Astrocyte (in vitro differentiated cells and primary cell): ENCODE measurements around the gene CPNE6. TPM values are rescaled to one million over a fixed set of nuclear protein-coding genes. Genes with fewer than 3 reads are reported as not detected.

ENCODE experiments used
- DNase-seq: peaks from one replicate; pipeline ENCODE4 v3.0.0-alpha.2; 2010; ENCODE audit warnings: low read depth
- FAIRE-seq: peaks from 2 replicates; lab custom pipeline; 2011; peaks lifted over from hg19 to GRCh38; lab: Jason Lieb, UNC
- H2AFZ ChIP-seq: 2 replicates; pipeline ENCODE4 v1.6.0; 2012; ENCODE audit warnings: low read depth, low read length, inconsistent platforms
- H3K27ac ChIP-seq: 2 replicates; pipeline ENCODE4 v1.5.1; 2011; ENCODE audit warnings: low read depth, low read length, inconsistent platforms
- H3K27me3 ChIP-seq: 2 replicates; pipeline ENCODE4 v1.6.0; 2011; ENCODE audit warnings: low read length, inconsistent platforms; ENCODE audit not compliant: insufficient read depth
- H3K36me3 ChIP-seq: 2 replicates; pipeline ENCODE4 v1.5.1; 2011; ENCODE audit warnings: low read length, inconsistent platforms; ENCODE audit not compliant: insufficient read depth
- H3K4me1 ChIP-seq: 2 replicates; pipeline ENCODE4 v1.5.1; 2011; ENCODE audit warnings: low read length, inconsistent platforms; ENCODE audit not compliant: insufficient read depth
- H3K4me2 ChIP-seq: 2 replicates; pipeline ENCODE4 v1.6.0; 2012; ENCODE audit warnings: low read length, inconsistent platforms
- H3K4me3 ChIP-seq: 2 replicates; pipeline ENCODE4 v1.5.1; 2011; ENCODE audit warnings: low read depth, mild to moderate bottlenecking, low read length, inconsistent platforms; ENCODE audit not compliant: insufficient read depth
- H3K79me2 ChIP-seq: 2 replicates; pipeline ENCODE4 v1.6.0; 2012; ENCODE audit warnings: mild to moderate bottlenecking, low read length, inconsistent platforms; ENCODE audit not compliant: insufficient read depth
- H3K9ac ChIP-seq: 2 replicates; pipeline ENCODE4 v1.6.0; 2012; ENCODE audit warnings: mild to moderate bottlenecking, low read length, inconsistent platforms
- H3K9me3 ChIP-seq: 2 replicates; pipeline ENCODE4 v1.5.1; 2012; ENCODE audit warnings: low read depth, mild to moderate bottlenecking, low read length, inconsistent platforms; ENCODE audit not compliant: insufficient read depth
- H4K20me1 ChIP-seq: 2 replicates; pipeline ENCODE4 v1.6.0; 2012; ENCODE audit warnings: low read length, inconsistent platforms; ENCODE audit not compliant: insufficient read depth
- H3K27ac Mint-ChIP-seq: one replicate; pipeline ENCODE4 v1.8.0; 2021; ENCODE audit warnings: mild to moderate bottlenecking, mixed read lengths; ENCODE audit not compliant: unreplicated experiment
- H3K27me3 Mint-ChIP-seq: one replicate; pipeline ENCODE4 v1.8.0; 2021; ENCODE audit warnings: low read depth, mixed read lengths; ENCODE audit not compliant: unreplicated experiment
- H3K36me3 Mint-ChIP-seq: one replicate; pipeline ENCODE4 v1.8.0; 2021; ENCODE audit warnings: low read depth, mixed read lengths; ENCODE audit not compliant: unreplicated experiment
- H3K4me1 Mint-ChIP-seq: one replicate; pipeline ENCODE4 v1.8.0; 2021; ENCODE audit warnings: low read depth, mixed read lengths; ENCODE audit not compliant: unreplicated experiment
- H3K4me3 Mint-ChIP-seq: one replicate; pipeline ENCODE4 v1.8.0; 2021; ENCODE audit warnings: mild to moderate bottlenecking, moderate library complexity, mixed read lengths; ENCODE audit not compliant: unreplicated experiment
- H3K9me3 Mint-ChIP-seq: one replicate; pipeline ENCODE4 v1.8.0; 2021; ENCODE audit warnings: mild to moderate bottlenecking, mixed read lengths; ENCODE audit not compliant: unreplicated experiment
- CTCF ChIP-seq: IDR thresholded peaks from 2 replicates; pipeline ENCODE4 v1.5.1; 2011; ENCODE audit warnings: low read depth, mild to moderate bottlenecking, inconsistent platforms, low read length, moderate library complexity; ENCODE audit not compliant: insufficient read depth
- EZH2 ChIP-seq: IDR thresholded peaks from 2 replicates; pipeline ENCODE4 v1.6.1; 2012; ENCODE audit warnings: mild to moderate bottlenecking, low read length, inconsistent platforms; ENCODE audit not compliant: insufficient read depth
- total RNA-seq: library from RNA; stranded (reverse); gene quantifications from 2 replicates; pipeline ENCODE4 v1.2.1, GENCODE V29; 2021

CPNE6 gene
- total RNA-seq, 1 donor from 2014 or later, result not detected

- H3K79me2 ChIP-seq, result no peaks in the 10 kb centered on the region
- H3K9me3 Mint-ChIP-seq, result no peaks in the 10 kb centered on the region
These were observed 16.7 kb downstream of the CPNE6 start for GRCh38 chr14:24088095-24088494.

GRCh38 chr14:24089890-24090289 is 18.5 kb downstream of the CPNE6 start:
- H3K9me3 Mint-ChIP-seq, result no peaks in the 10 kb centered on the region
- no peak for FAIRE-seq

More at GRCh38 chr14:24088095-24088494, 16.7 kb downstream of the CPNE6 start:
- no peak overlapping the region for H3K4me3 ChIP-seq
- no peaks in the 10 kb centered on the region for H4K20me1 ChIP-seq
- H3K27ac Mint-ChIP-seq, result no peak overlapping the region
- FAIRE-seq (no peak), DNase-seq (no peak)
- H3K27me3 Mint-ChIP-seq, result peaks cover 41% of the 10 kb centered on the region
- H3K36me3 Mint-ChIP-seq, result no peaks in the 10 kb centered on the region
- H3K4me1 Mint-ChIP-seq, result peaks cover 3% of the 10 kb centered on the region
- no peak for TF ChIP-seq CTCF
- no peak for TF ChIP-seq EZH2
- H3K27ac ChIP-seq, result no peak overlapping the region
- H3K36me3 ChIP-seq, result no peaks in the 10 kb centered on the region
- no peak overlapping the region for H3K4me3 Mint-ChIP-seq
- H3K9ac ChIP-seq, result no peak overlapping the region
- no peaks in the 10 kb centered on the region for H3K4me1 ChIP-seq
- H3K27me3 ChIP-seq, result peaks cover 9% of the 10 kb centered on the region
- no peak overlapping the region for H2AFZ ChIP-seq
- H3K4me2 ChIP-seq, result no peak overlapping the region
- no peaks in the 10 kb centered on the region for H3K9me3 ChIP-seq

More at GRCh38 chr14:24089890-24090289, 18.5 kb downstream of the CPNE6 start:
- Histone ChIP-seq H3K27ac (no peak overlapping the region), H3K9ac (no peak overlapping the region), H3K36me3 (no peaks in the 10 kb centered on the region), H3K4me2 (no peak overlapping the region), H3K4me1 (peaks cover 3% of the 10 kb centered on the region), H3K9me3 (no peaks in the 10 kb centered on the region), H2AFZ (no peak overlapping the region), H3K4me3 (no peak overlapping the region), H3K79me2 (no peaks in the 10 kb centered on the region), H3K27me3 (peaks cover 2% of the 10 kb centered on the region), H4K20me1 (no peaks in the 10 kb centered on the region)
- TF ChIP-seq EZH2 (no peak), CTCF (no peak)
- DNase-seq, result no peak
- Mint-ChIP-seq H3K27me3 (peaks cover 25% of the 10 kb centered on the region), H3K4me3 (no peak overlapping the region), H3K36me3 (no peaks in the 10 kb centered on the region), H3K4me1 (peaks cover 9% of the 10 kb centered on the region), H3K27ac (no peak overlapping the region)
